Gastroesophageal sphincter (tissue), 3 donors: Measurements from ENCODE around the gene ZNF516.

Source experiments
- EP300 ChIP-seq: sonication (generic); formaldehyde crosslinking; IDR thresholded peaks from one replicate; pipeline ENCODE4 v1.6.1; 2017; ENCODE audit warnings: antibody characterized with exemption, mild to moderate bottlenecking
- POLR2A ChIP-seq, 2 donors: fragments of 450-650 bp; IDR thresholded peaks; one replicate each; pipeline ENCODE4 v1.6.1; 2017; ENCODE audit warnings: antibody characterized with exemption in 2 of 2, mild to moderate bottlenecking in 2 of 2, moderate library complexity in 1 of 2
- POLR2AphosphoS5 ChIP-seq: sonication (generic); formaldehyde crosslinking; IDR thresholded peaks from one replicate; pipeline ENCODE4 v1.6.1; 2017; ENCODE audit warnings: antibody characterized with exemption
- TF ChIP-seq, protein P1 (sequence below), 4 experiments: fragments of 200-600 bp in 2 of 4; fragments of 450-650 bp in 2 of 4; sonication (generic) in 1 of 4; IDR thresholded peaks; one replicate each; pipeline ENCODE4 v1.5.1; 2017 to 2019; ENCODE audit warnings: antibody characterized with exemption in 4 of 4, mild to moderate bottlenecking in 2 of 4, moderate library complexity in 2 of 4

DNA sequence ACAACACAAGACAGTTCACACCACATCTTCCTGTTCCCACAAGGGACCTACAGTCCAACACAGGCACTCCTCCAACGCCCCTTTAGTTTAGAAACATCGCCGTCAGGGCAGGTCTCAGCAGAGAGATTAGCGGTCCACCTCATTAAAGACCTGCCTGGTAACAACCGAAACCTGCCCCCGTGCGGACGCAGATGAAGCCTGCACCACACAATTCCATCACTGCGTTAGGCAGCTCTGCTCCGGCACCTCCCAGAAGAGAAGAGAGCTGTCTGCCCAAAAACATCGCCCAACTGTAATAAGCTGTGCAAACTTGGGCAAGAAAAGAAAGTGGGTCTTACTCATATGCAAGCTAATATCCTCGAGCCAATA, 32.7 kb downstream of the ZNF516 start:
- TF ChIP-seq, protein P1, sequence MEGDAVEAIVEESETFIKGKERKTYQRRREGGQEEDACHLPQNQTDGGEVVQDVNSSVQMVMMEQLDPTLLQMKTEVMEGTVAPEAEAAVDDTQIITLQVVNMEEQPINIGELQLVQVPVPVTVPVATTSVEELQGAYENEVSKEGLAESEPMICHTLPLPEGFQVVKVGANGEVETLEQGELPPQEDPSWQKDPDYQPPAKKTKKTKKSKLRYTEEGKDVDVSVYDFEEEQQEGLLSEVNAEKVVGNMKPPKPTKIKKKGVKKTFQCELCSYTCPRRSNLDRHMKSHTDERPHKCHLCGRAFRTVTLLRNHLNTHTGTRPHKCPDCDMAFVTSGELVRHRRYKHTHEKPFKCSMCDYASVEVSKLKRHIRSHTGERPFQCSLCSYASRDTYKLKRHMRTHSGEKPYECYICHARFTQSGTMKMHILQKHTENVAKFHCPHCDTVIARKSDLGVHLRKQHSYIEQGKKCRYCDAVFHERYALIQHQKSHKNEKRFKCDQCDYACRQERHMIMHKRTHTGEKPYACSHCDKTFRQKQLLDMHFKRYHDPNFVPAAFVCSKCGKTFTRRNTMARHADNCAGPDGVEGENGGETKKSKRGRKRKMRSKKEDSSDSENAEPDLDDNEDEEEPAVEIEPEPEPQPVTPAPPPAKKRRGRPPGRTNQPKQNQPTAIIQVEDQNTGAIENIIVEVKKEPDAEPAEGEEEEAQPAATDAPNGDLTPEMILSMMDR (IDR thresholded peaks at IDR 0.05), result no peak
- TF ChIP-seq POLR2A (IDR thresholded peaks at IDR 0.05) (no peak), EP300 (no peak), POLR2AphosphoS5 (no peak)
